H1 (cell line): ENCODE results near the gene CCDC154. TPM values are rescaled to one million over a fixed set of nuclear protein-coding genes. Genes with fewer than 3 reads are reported as not detected.

ENCODE experiments used
- CTCF ChIA-PET: fragments of 300-600 bp; sonication (Branson Sonifier 250); formaldehyde crosslinking; loops from one replicate; lab custom pipeline; 2021; ENCODE audit not compliant: partially characterized antibody; lab: Charles Lee
- POLR2A ChIA-PET: fragments of 300-600 bp; sonication (Branson Sonifier 250); formaldehyde crosslinking; loops from one replicate; lab custom pipeline; 2021; ENCODE audit warnings: inconsistent platforms; ENCODE audit not compliant: partially characterized antibody; lab: Charles Lee
- DNase-seq, 2 experiments: peaks; one replicate each; pipeline versions ENCODE4 v3.0.0 to v3.0.0-alpha.2; 2010 to 2022; ENCODE audit warnings: low spot score in 2 of 2, low read depth in 1 of 2, mixed read lengths in 1 of 2
- FAIRE-seq: peaks from 2 replicates; lab custom pipeline; 2011; peaks lifted over from hg19 to GRCh38; lab: Jason Lieb, UNC
- H2AFZ ChIP-seq: 2 replicates; pipeline ENCODE4 v1.8.1; 2012; ENCODE audit warnings: low read length, inconsistent platforms
- H2AK5ac ChIP-seq: 2 replicates; pipeline ENCODE4 v1.6.1; 2013; ENCODE audit warnings: low read depth, low read length
- H2BK120ac ChIP-seq: replicated peaks from 2 replicates; pipeline ENCODE3; 2013; ENCODE audit warnings: low read depth, low read length, inconsistent platforms
- H2BK12ac ChIP-seq: 2 replicates; pipeline ENCODE4 v1.6.1; 2013; ENCODE audit warnings: low read depth, low read length
- H2BK15ac ChIP-seq: 2 replicates; pipeline ENCODE4 v1.6.1; 2013; ENCODE audit warnings: low read length
- H2BK20ac ChIP-seq: 2 replicates; pipeline ENCODE4 v1.6.1; 2013; ENCODE audit warnings: low read length
- H2BK5ac ChIP-seq: 2 replicates; pipeline ENCODE4 v1.6.1; 2013; ENCODE audit warnings: low read depth, low read length
- H3K14ac ChIP-seq: 2 replicates; pipeline ENCODE4 v1.6.1; 2013; ENCODE audit warnings: inconsistent platforms; ENCODE audit not compliant: insufficient read length
- H3K18ac ChIP-seq: 2 replicates; pipeline ENCODE4 v1.6.1; 2013; ENCODE audit warnings: low read length; ENCODE audit errors: extremely low read depth
- H3K23ac ChIP-seq: 2 replicates; pipeline ENCODE4 v1.6.1; 2013; ENCODE audit warnings: inconsistent platforms; ENCODE audit not compliant: insufficient read length
- H3K23me2 ChIP-seq: 2 replicates; pipeline ENCODE4 v1.6.1; 2013; ENCODE audit warnings: low read depth, low read length
- H3K27ac ChIP-seq: 2 replicates; pipeline ENCODE4 v1.6.1; 2011; ENCODE audit warnings: low read depth, low read length, inconsistent platforms
- H3K27me3 ChIP-seq, 4 experiments: replicated peaks in 1 of 4; 1 replicate in 1 of 4; 2 replicates in 3 of 4; pipeline versions ENCODE4 v1.6.1 to v1.8.1; 2011 to 2013; ENCODE audit warnings: low read length in 3 of 4, mild to moderate bottlenecking in 3 of 4, inconsistent platforms in 2 of 4, mixed read lengths in 2 of 4, moderate library complexity in 1 of 4; ENCODE audit not compliant: control insufficient read depth in 3 of 4, insufficient read depth in 3 of 4; ENCODE audit errors: extremely low read depth in 1 of 4
- H3K36me3 ChIP-seq, 4 experiments: 2 replicates each; pipeline versions ENCODE4 v1.6.1 to v1.8.1; 2011 to 2013; ENCODE audit warnings: mild to moderate bottlenecking in 4 of 4, low read length in 3 of 4, moderate library complexity in 2 of 4, control low read depth in 1 of 4, inconsistent platforms in 1 of 4; ENCODE audit not compliant: insufficient read depth in 4 of 4, control insufficient read depth in 2 of 4
- H3K4ac ChIP-seq: replicated peaks from 2 replicates; pipeline ENCODE3; 2013; ENCODE audit warnings: low read length, low read depth, mixed read lengths, inconsistent platforms; ENCODE audit not compliant: insufficient read length
- H3K4me1 ChIP-seq, 4 experiments: replicated peaks in 1 of 4; 1 replicate in 1 of 4; 2 replicates in 3 of 4; pipeline versions ENCODE4 v1.6.1 to v1.8.1; 2011 to 2013; ENCODE audit warnings: low read length in 3 of 4, inconsistent platforms in 2 of 4, mixed read lengths in 1 of 4; ENCODE audit not compliant: insufficient read depth in 4 of 4, control insufficient read depth in 3 of 4
- H3K4me2 ChIP-seq, 2 experiments: 2 replicates each; pipeline versions ENCODE4 v1.6.1 to v1.8.1; 2011 to 2013; ENCODE audit warnings: low read depth in 2 of 2, low read length in 2 of 2, control low read depth in 1 of 2, inconsistent platforms in 1 of 2, mild to moderate bottlenecking in 1 of 2; ENCODE audit not compliant: insufficient read depth in 1 of 2
- H3K4me3 ChIP-seq, 4 experiments: fragments of 200-600, 300-600 bp in 1 of 4; sonication (generic), shearing (Covaris generic), sonication (Bioruptor Twin) in 1 of 4; 2 replicates each; pipeline versions ENCODE4 v1.5.1 to v1.8.1; 2011 to 2016; ENCODE audit warnings: low read length in 4 of 4, low read depth in 3 of 4, control low read depth in 2 of 4, inconsistent platforms in 2 of 4, mild to moderate bottlenecking in 2 of 4, mixed read lengths in 1 of 4, moderate library complexity in 1 of 4; ENCODE audit not compliant: insufficient read depth in 2 of 4; ENCODE audit errors: extremely low read depth in 1 of 4
- H3K56ac ChIP-seq: replicated peaks from 2 replicates; pipeline ENCODE3; 2013; ENCODE audit warnings: low read depth, mild to moderate bottlenecking, mixed read lengths, low read length, inconsistent platforms; ENCODE audit not compliant: insufficient read length
- H3K79me1 ChIP-seq: 2 replicates; pipeline ENCODE4 v1.6.1; 2013; ENCODE audit warnings: low read depth, low read length, control low read depth
- H3K79me2 ChIP-seq, 2 experiments: 2 replicates each; pipeline versions ENCODE4 v1.6.1 to v1.8.1; 2012 to 2013; ENCODE audit warnings: low read length in 2 of 2, mild to moderate bottlenecking in 2 of 2, inconsistent platforms in 1 of 2; ENCODE audit not compliant: insufficient read depth in 2 of 2, control insufficient read depth in 1 of 2
- H3K9ac ChIP-seq, 4 experiments: replicated peaks in 1 of 4; 1 replicate in 1 of 4; 2 replicates in 3 of 4; pipeline versions ENCODE4 v1.6.1 to v1.8.1; 2011 to 2013; ENCODE audit warnings: low read depth in 3 of 4, low read length in 3 of 4, control low read depth in 2 of 4, mild to moderate bottlenecking in 2 of 4, moderate library complexity in 2 of 4, inconsistent platforms in 1 of 4; ENCODE audit errors: extremely low read depth in 1 of 4
- H3K9me3 ChIP-seq, 2 experiments: 2 replicates each; pipeline versions ENCODE4 v1.6.1 to v1.8.1; 2012 to 2013; ENCODE audit warnings: mild to moderate bottlenecking in 2 of 2, moderate library complexity in 2 of 2, control low read depth in 1 of 2, inconsistent platforms in 1 of 2, low read depth in 1 of 2, low read length in 1 of 2, mixed read lengths in 1 of 2; ENCODE audit not compliant: insufficient read depth in 2 of 2
- H4K20me1 ChIP-seq, 2 experiments: replicated peaks in 1 of 2; 2 replicates each; pipeline versions ENCODE3 to v1.8.1; 2011 to 2013; ENCODE audit warnings: inconsistent platforms in 2 of 2, low read length in 2 of 2, mild to moderate bottlenecking in 1 of 2; ENCODE audit not compliant: insufficient read depth in 2 of 2, control insufficient read depth in 1 of 2
- H4K5ac ChIP-seq: 2 replicates; pipeline ENCODE4 v1.6.1; 2013; ENCODE audit warnings: low read length, low read depth, mixed read lengths, inconsistent platforms; ENCODE audit not compliant: insufficient read length
- H4K8ac ChIP-seq: 2 replicates; pipeline ENCODE4 v1.8.0; 2013; ENCODE audit warnings: mild to moderate bottlenecking, moderate library complexity, low read length, inconsistent platforms; ENCODE audit not compliant: insufficient read depth; ENCODE audit errors: extremely low read depth
- H4K91ac ChIP-seq: replicated peaks from 2 replicates; pipeline ENCODE3; 2013; ENCODE audit warnings: low read length, mixed read lengths, inconsistent platforms; ENCODE audit not compliant: insufficient read length
- BCL11A ChIP-seq, 2 experiments: IDR thresholded peaks; one replicate each; pipeline ENCODE4 v1.6.1; 2011; ENCODE audit warnings: low read depth in 2 of 2, low read length in 2 of 2, mild to moderate bottlenecking in 2 of 2
- CHD1 ChIP-seq: IDR thresholded peaks from 2 replicates; pipeline ENCODE4 v1.6.1; 2012; ENCODE audit warnings: low read depth, low read length, improper control_type of control experiment
- EGR1 ChIP-seq: IDR thresholded peaks from 2 replicates; pipeline ENCODE4 v1.6.1; 2011; ENCODE audit warnings: low read depth, low read length, borderline replicate concordance
- EZH2 ChIP-seq: fragments of 200-600 bp; sonication (generic); IDR thresholded peaks from 2 replicates; pipeline ENCODE4 v1.7.1; 2012; ENCODE audit warnings: low read depth, mild to moderate bottlenecking, moderate library complexity, low read length, inconsistent platforms; ENCODE audit not compliant: severe bottlenecking
- GTF2F1 ChIP-seq: IDR thresholded peaks from 2 replicates; pipeline ENCODE4 v1.6.1; 2012; ENCODE audit warnings: low read depth, low read length, improper control_type of control experiment, borderline replicate concordance
- HDAC6 ChIP-seq: IDR thresholded peaks from one replicate; pipeline ENCODE4 v1.7.1; 2012; ENCODE audit warnings: low read depth, mild to moderate bottlenecking, inconsistent platforms, low read length, moderate library complexity
- POLR2A ChIP-seq, 2 experiments: IDR thresholded peaks; 1 replicate in 1 of 2; 2 replicates in 1 of 2; pipeline ENCODE4 v1.6.1; 2011; ENCODE audit warnings: low read depth in 2 of 2, low read length in 2 of 2, mild to moderate bottlenecking in 2 of 2; ENCODE audit errors: control extremely low read depth in 1 of 2
- SIN3A ChIP-seq, 2 experiments: IDR thresholded peaks in 1 of 2; conservative IDR thresholded peaks in 1 of 2; 2 replicates each; pipeline ENCODE4 v1.6.1; 2011 to 2012; ENCODE audit warnings: low read length in 2 of 2, improper control_type of control experiment in 1 of 2, low read depth in 1 of 2, mild to moderate bottlenecking in 1 of 2
- SP2 ChIP-seq: IDR thresholded peaks from 2 replicates; pipeline ENCODE4 v1.6.1; 2012; ENCODE audit warnings: mild to moderate bottlenecking, low read length, inconsistent platforms
- SUZ12 ChIP-seq: fragments of 200-600 bp; sonication (generic); IDR thresholded peaks from 2 replicates; pipeline ENCODE4 v1.6.1; 2012; ENCODE audit warnings: mild to moderate bottlenecking, inconsistent platforms, low read length, moderate library complexity, mixed read lengths
- TBP ChIP-seq: IDR thresholded peaks from 2 replicates; pipeline ENCODE4 v1.6.1; 2011; ENCODE audit warnings: low read depth, low read length, improper control_type of control experiment
- YY1 ChIP-seq: IDR thresholded peaks from 2 replicates; pipeline ENCODE4 v1.6.1; 2011; ENCODE audit warnings: low read depth, mild to moderate bottlenecking, low read length
- WGBS, 2 experiments: shearing (Covaris generic) in 1 of 2; methylation state at CpG; one replicate each; pipeline versions ENCODE4 v1.1.6 to v1.1.7; 2013 to 2015; ENCODE audit warnings: low lambda C conversion rate in 2 of 2, mixed read lengths in 2 of 2, inconsistent platforms in 1 of 2, low coverage in 1 of 2, missing lambda C conversion rate in 1 of 2; ENCODE audit not compliant: insufficient replicate concordance in 2 of 2, insufficient coverage in 1 of 2, insufficient read length in 1 of 2; ENCODE audit errors: extremely low coverage in 1 of 2, missing lambda C conversion rate in 1 of 2; 5-methylcytosine and 5-hydroxymethylcytosine counted together
- polyA plus RNA-seq, 7 experiments: library from polyadenylated mRNA; depleted of rRNA in 3 of 7; stranded (reverse) in 5 of 7; unstranded in 2 of 7; fragments of >200 nt in 5 of 7; fragments of 200-250 nt in 2 of 7; gene quantifications; 1 replicate in 5 of 7; 2 replicates in 1 of 7; 4 replicates in 1 of 7; pipeline versions ENCODE4 v1.2.1 to v1.2.3, GENCODE V29; 2011 to 2013; ENCODE audit warnings: missing spikeins in 2 of 7, mixed read lengths in 2 of 7
- total RNA-seq: library from RNA; stranded (reverse); fragmentation: NEBNext Ultra II Directional; extraction: Animal tissue kit (Norgen Biotek cat#: 25700); gene quantifications from 2 replicates; pipeline ENCODE4 v1.2.1, GENCODE V29; 2021
- TF ChIP-seq, protein P1 (sequence below): IDR thresholded peaks from 2 replicates; pipeline ENCODE4 v1.6.1; 2011; ENCODE audit warnings: low read depth, mild to moderate bottlenecking, low read length; ENCODE audit not compliant: insufficient read depth

CCDC154 gene
- total and polyA plus RNA-seq, 2 of the 8 experiments (the other 6 are each of a cell fraction or from before 2014, with no cell fraction given) = 0.15 to 0.88 TPM

DNA sequence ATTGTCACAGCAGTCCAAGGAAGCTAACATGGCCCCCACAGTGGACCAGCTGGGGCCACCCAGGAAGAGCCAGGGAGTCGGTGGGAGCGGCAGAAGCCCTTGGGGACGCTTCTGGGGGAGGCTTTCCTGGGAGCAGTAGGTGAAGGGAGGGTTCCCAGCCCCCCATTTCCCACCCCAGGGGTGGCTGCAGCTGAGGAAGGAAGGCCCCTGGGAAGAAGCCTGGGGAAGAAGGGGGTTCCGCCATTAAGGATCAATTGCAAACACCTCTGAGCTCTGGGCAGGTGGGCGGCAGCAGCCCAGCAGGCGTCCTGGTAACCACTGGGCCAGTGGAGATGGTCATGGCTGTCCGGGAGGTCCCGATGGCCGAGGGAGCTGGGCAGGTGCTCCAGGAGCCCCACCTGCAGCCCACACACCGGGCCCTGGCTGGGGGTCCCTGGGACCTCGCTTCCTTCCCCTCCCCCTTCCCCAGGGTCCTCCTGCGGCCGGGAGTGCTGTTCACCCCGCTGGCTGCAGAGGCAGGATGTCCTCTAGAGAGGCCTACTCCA is 14.1 kb downstream of the CCDC154 start:
- H3K4ac ChIP-seq = no peak overlapping the region
- no peaks in the 10 kb centered on the region for H4K20me1 ChIP-seq
- H3K79me2 ChIP-seq = no peaks in the 10 kb centered on the region
- POLR2A ChIA-PET = interaction anchor here (0.7 to 4.3 kb wide), 5 partner anchors 9 to 64 kb away, joined by 3 to 22 read pairs (median 5); partner anchors contain the start of genes CCDC154 and UQCC4
- H3K4me1 ChIP-seq = no peaks in the 10 kb centered on the region; a peak in 2 of 7 replicates
- no peak overlapping the region for H3K4me3 ChIP-seq
- H2BK12ac ChIP-seq = no peak overlapping the region
- H2BK5ac ChIP-seq = no peak overlapping the region
- no peaks in the 10 kb centered on the region for H3K27me3 ChIP-seq
- CTCF ChIA-PET = interaction anchor here (0.8 to 1.6 kb wide), 5 partner anchors 32 to 625 kb away, joined by 3 to 4 read pairs (median 3); no protein-coding TSS in a partner anchor
- no peak overlapping the region for H2AK5ac ChIP-seq
- H3K9ac ChIP-seq = no peak overlapping the region
- H4K91ac ChIP-seq = no peak overlapping the region
- no peak for FAIRE-seq
- H2BK15ac ChIP-seq = no peak overlapping the region
- H3K9me3 ChIP-seq = no peaks in the 10 kb centered on the region
- no peak overlapping the region for H3K27ac ChIP-seq
- H2BK20ac ChIP-seq = no peak overlapping the region
- H4K5ac ChIP-seq = no peak overlapping the region
- H2AFZ ChIP-seq = no peak overlapping the region
- no peak for DNase-seq
- no peaks in the 10 kb centered on the region for H3K23me2 ChIP-seq
- no peak overlapping the region for H3K56ac ChIP-seq
- no peaks in the 10 kb centered on the region for H3K36me3 ChIP-seq
- no peaks in the 10 kb centered on the region for H3K79me1 ChIP-seq
- no peak overlapping the region for H3K18ac ChIP-seq
- H3K23ac ChIP-seq = no peak overlapping the region
- no peak overlapping the region for H3K4me2 ChIP-seq
- H2BK120ac ChIP-seq = no peak overlapping the region
- no peak overlapping the region for H4K8ac ChIP-seq
- H3K14ac ChIP-seq = no peak overlapping the region
- 87% methylated on average over 11 of the region's 14 CpGs; no CpG with 5 or more reads in 1 of the 2 experiments for WGBS, 2 experiments
- TF ChIP-seq HDAC6 = no peak
- TF ChIP-seq SIN3A (conservative IDR thresholded peaks at IDR 0.05 in 1 of 2, IDR thresholded peaks at IDR 0.05 in 1 of 2; ENCODE audit: low read depth in 1 of 2, low read length in 2 of 2) = no peak
- no peak for TF ChIP-seq EZH2
- no peak for TF ChIP-seq POLR2A (IDR thresholded peaks at IDR 0.05; ENCODE audit: control extremely low read depth in 1 of 2, low read depth in 2 of 2, low read length in 2 of 2)
- no peak for TF ChIP-seq BCL11A (IDR thresholded peaks at IDR 0.05; ENCODE audit: low read depth in 2 of 2, low read length in 2 of 2)
- TF ChIP-seq, protein P1, sequence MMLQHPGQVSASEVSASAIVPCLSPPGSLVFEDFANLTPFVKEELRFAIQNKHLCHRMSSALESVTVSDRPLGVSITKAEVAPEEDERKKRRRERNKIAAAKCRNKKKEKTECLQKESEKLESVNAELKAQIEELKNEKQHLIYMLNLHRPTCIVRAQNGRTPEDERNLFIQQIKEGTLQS = no peak
- no peak for TF ChIP-seq CHD1
- TF ChIP-seq TBP = no peak
- TF ChIP-seq SP2 = no peak
- no peak for TF ChIP-seq GTF2F1
- TF ChIP-seq YY1 = no peak
- no peak for TF ChIP-seq SUZ12
- no peak for TF ChIP-seq EGR1
